Sigmoid colon (tissue), 3 donors: Measurements from ENCODE around the gene VPS52.
A peak's percentile ranks its signal among the peaks of the same experiment; 100 is the strongest.

ENCODE experiments used
- CTCF ChIP-seq, 4 experiments: fragments of 450-650 bp in 3 of 4; fragments of 200-600 bp in 1 of 4; IDR thresholded peaks; one replicate each; pipeline ENCODE4 v1.5.1; 2016 to 2019; ENCODE audit warnings: antibody characterized with exemption in 4 of 4, mild to moderate bottlenecking in 3 of 4, moderate library complexity in 2 of 4
- POLR2A ChIP-seq, 2 donors: fragments of 450-650 bp; IDR thresholded peaks; one replicate each; pipeline ENCODE4 v1.6.1; 2016; ENCODE audit warnings: antibody characterized with exemption in 2 of 2, mild to moderate bottlenecking in 2 of 2, moderate library complexity in 2 of 2

DNA sequence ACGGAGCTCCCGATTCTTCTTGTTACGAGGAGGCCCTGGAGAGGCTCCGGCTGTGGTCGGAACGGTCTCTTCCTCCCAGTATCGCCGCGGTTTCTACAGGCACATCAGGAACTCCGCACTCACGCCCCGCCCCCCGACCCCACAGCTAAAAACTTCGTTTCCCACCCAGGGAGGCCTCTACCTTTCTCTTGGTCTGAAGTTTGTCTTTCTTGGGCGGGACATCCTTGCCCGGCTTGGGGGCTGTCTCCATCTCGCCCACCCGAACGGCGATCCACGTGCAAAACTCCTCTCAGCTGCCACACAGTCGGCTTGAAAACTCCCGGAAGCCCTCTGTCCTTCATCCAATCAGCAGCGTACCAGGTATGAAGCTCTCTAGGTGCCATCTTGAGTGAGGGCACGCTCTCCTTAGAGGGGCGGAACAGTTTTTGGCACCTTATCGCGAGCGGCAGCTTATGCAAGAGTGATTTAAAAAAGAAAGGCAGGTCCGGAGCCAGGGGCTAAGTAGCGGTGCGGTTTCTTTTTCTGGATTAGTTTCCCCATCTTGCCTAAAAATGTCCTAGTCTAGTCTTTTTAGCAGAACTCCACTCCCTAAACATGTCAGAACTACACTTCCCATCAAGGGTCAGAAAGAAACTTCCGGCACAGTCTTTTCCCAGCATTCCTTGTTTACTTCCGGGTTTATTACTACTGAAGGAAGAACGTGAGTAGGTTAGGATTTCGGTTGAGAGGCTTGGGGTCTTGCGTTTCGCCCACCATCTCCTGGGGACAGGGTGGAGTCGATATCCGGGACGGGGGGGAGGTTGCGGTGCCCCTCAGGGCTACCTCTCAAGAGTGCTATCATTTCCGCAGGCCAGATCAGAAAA lies 17.5 kb upstream of the VPS52 start, which contains the start of the genes PFDN6 and WDR46:
- TF ChIP-seq CTCF (IDR thresholded peaks at IDR 0.05) (no peak), POLR2A (IDR thresholded peaks at IDR 0.05) (peak in 1 of 2 donors; percentile 21)
